Upper lobe of left lung (tissue), 6 donors: ENCODE measurements around the gene ADGB. TPM values are rescaled to one million over a fixed set of nuclear protein-coding genes. Genes with fewer than 3 reads are reported as not detected.
"Not testable (repeated sequence)": the region's sequence is repeated elsewhere in the genome, so short reads cannot be mapped to it uniquely, and the experiment has no call there.

Experiments used
- ATAC-seq, 2 donors: fragments of 200-7000 bp; cut with Tn5 transposase; one replicate each; pipeline ENCODE4 v1.9.1; 2022; ENCODE audit warnings: mild to moderate bottlenecking in 2 of 2, moderate library complexity in 2 of 2; ENCODE audit not compliant: low FRiP score in 2 of 2
- DNase-seq, 2 donors: peaks; one replicate each; pipeline ENCODE4 v3.0.0-alpha.2; 2019 to 2020
- H3K27ac ChIP-seq, 4 donors: fragments of 200-600 bp; sonication (generic); one replicate each; pipeline ENCODE4 v1.5.1; 2016 to 2019
- H3K27me3 ChIP-seq, 4 donors: fragments of 200-600 bp; sonication (generic); one replicate each; pipeline ENCODE4 v1.5.1; 2017 to 2019
- H3K36me3 ChIP-seq, 4 donors: fragments of 200-600 bp; sonication (generic); one replicate each; pipeline ENCODE4 v1.5.1; 2016 to 2019
- H3K4me1 ChIP-seq, 4 donors: fragments of 200-600 bp; sonication (generic); one replicate each; pipeline ENCODE4 v1.5.1; 2018 to 2019
- H3K4me3 ChIP-seq, 4 donors: fragments of 200-600 bp; sonication (generic); one replicate each; pipeline ENCODE4 v1.5.1; 2017 to 2019; ENCODE audit warnings: mild to moderate bottlenecking in 2 of 4, moderate library complexity in 1 of 4
- H3K9me3 ChIP-seq, 4 donors: fragments of 200-600 bp; sonication (generic); one replicate each; pipeline ENCODE4 v1.5.1; 2018 to 2019
- CTCF ChIP-seq, 6 experiments: fragments of 450-650 bp in 4 of 6; fragments of 200-600 bp in 2 of 6; sonication (generic) in 2 of 6; IDR thresholded peaks; one replicate each; pipeline ENCODE4 v1.5.1; 2016 to 2019; ENCODE audit warnings: antibody characterized with exemption in 6 of 6
- EP300 ChIP-seq, 4 donors: sonication (generic); formaldehyde crosslinking; IDR thresholded peaks; one replicate each; pipeline ENCODE4 v1.5.1; 2017; ENCODE audit warnings: antibody characterized with exemption in 4 of 4, control low read depth in 2 of 4
- POLR2A ChIP-seq, 4 donors: fragments of 450-650 bp; IDR thresholded peaks; one replicate each; pipeline ENCODE4 v1.5.1; 2016 to 2017; ENCODE audit warnings: antibody characterized with exemption in 4 of 4, mild to moderate bottlenecking in 2 of 4
- POLR2AphosphoS5 ChIP-seq, 2 donors: sonication (generic); formaldehyde crosslinking; IDR thresholded peaks; one replicate each; pipeline ENCODE4 v1.5.1; 2017; ENCODE audit warnings: antibody characterized with exemption in 2 of 2
- WGBS, 2 donors: methylation state at CpG; one replicate each; pipeline ENCODE4 v1.1.5; 2017 to 2018; 5-methylcytosine and 5-hydroxymethylcytosine counted together
- total RNA-seq, 6 donors: library from RNA; depleted of rRNA in 4 of 6; stranded (reverse); fragments of >200 nt in 4 of 6; gene quantifications; one replicate each; pipeline versions ENCODE4 v1.1.0 to v1.2.1, GENCODE V29; 2016 to 2021
- donor health status: DM: no; HTN: no; CAD: no; lungs with moderate emphysema.
- donor health status: DM: no; HTN: yes; CAD: no; lungs with severe emphysema.

ADGB gene
- total RNA-seq, 6 donors from 2014 or later: 0.31 to 34.6 (median 6.2) TPM

DNA sequence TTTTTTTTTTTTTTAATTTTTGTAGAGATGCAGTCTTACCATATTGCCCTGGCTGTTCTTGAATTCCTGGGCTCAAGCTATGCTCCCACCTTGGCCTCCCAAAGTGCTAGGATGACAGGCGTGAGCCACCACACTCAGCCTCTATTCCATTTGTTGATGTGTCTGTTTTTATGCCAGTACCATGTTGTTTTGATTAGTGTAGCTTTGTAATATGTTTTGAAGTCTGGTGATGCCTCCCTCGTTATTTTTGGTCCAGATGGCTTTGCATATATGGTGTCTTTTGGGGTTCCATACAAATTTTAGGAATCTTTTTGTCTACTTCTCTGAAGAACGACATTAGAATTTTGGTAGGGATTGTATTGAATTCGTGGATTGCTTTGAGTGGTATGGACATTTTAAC, 193.2 kb downstream of the ADGB start:
- no peak for ATAC-seq
- no peaks in the 10 kb centered on the region for H3K36me3 ChIP-seq
- WGBS, 2 donors: 75 to 78% methylated on average over 4 of the region's 4 CpGs
- no peaks in the 10 kb centered on the region for H3K27me3 ChIP-seq
- no peak for TF ChIP-seq EP300 (IDR thresholded peaks at IDR 0.05)
- no peak for TF ChIP-seq POLR2A (IDR thresholded peaks at IDR 0.05)
- TF ChIP-seq POLR2AphosphoS5 (IDR thresholded peaks at IDR 0.05): no peak
- no peak for TF ChIP-seq CTCF (IDR thresholded peaks at IDR 0.05)
- H3K4me3 ChIP-seq: no peak overlapping the region
- peaks cover 0 to 8% (median 0%) of the 10 kb centered on the region in 4 donors for H3K9me3 ChIP-seq
- DNase-seq: no peak
- H3K4me1 ChIP-seq: no peaks in the 10 kb centered on the region
- no peak overlapping the region for H3K27ac ChIP-seq

DNA sequence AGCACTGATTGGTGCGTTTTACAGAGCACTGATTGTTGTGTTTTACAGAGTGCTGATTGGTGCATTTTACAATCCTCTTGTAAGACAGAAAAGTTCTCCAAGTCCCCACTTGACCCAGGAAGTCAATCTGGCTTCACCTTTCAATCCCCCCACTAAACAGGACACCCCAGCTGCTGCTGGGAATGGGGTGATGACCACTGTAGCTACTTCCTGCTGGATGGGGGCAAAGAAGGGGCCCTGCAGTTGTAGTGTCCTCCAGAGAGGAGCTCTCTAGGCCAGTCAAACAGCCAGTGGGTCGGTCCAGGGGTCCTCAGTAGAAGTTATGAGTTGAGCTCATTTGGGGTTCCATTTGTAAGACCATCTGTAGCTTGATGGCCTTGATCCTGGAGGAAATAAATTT, 194.4 kb downstream of the ADGB start:
- not testable (repeated sequence) for ATAC-seq, H3K4me3 ChIP-seq, H3K27ac ChIP-seq, H3K4me1 ChIP-seq, H3K9me3 ChIP-seq, H3K27me3 ChIP-seq, DNase-seq, H3K36me3 ChIP-seq
- 47 to 72% methylated on average over 2 of the region's 2 CpGs for WGBS, 2 donors

GRCh38 chr6:146795479-146796133, 196.8 kb downstream of the ADGB start:
- no peak for DNase-seq
- Histone ChIP-seq H3K4me3 (no peak overlapping the region), H3K27me3 (no peaks in the 10 kb centered on the region), H3K36me3 (no peaks in the 10 kb centered on the region), H3K27ac (no peak overlapping the region), H3K9me3 (peaks cover 0 to 8% (median 0%) of the 10 kb centered on the region in 4 donors), H3K4me1 (no peaks in the 10 kb centered on the region)
- ATAC-seq: no peak
- TF ChIP-seq POLR2AphosphoS5 (IDR thresholded peaks at IDR 0.05) (no peak), CTCF (IDR thresholded peaks at IDR 0.05) (no peak), POLR2A (IDR thresholded peaks at IDR 0.05) (no peak), EP300 (IDR thresholded peaks at IDR 0.05) (no peak)
- WGBS, 2 donors: 89 to 95% methylated on average over 1 of the region's 1 CpG

GRCh38 chr6:146803167-146803566, 204.4 kb downstream of the ADGB start:
- WGBS, 2 donors: 88 to 91% methylated on average over 3 of the region's 3 CpGs
- not testable (repeated sequence) for H3K9me3 ChIP-seq, ATAC-seq, H3K4me1 ChIP-seq, DNase-seq, H3K36me3 ChIP-seq, H3K27me3 ChIP-seq, H3K4me3 ChIP-seq, H3K27ac ChIP-seq

GRCh38 chr6:146803601-146804000, 204.8 kb downstream of the ADGB start:
- TF ChIP-seq POLR2A (IDR thresholded peaks at IDR 0.05) (no peak), POLR2AphosphoS5 (IDR thresholded peaks at IDR 0.05) (no peak), CTCF (IDR thresholded peaks at IDR 0.05) (no peak), EP300 (IDR thresholded peaks at IDR 0.05) (no peak)

More at GRCh38 chr6:146803601-146804000, 204.8 kb downstream of the ADGB start:
- ATAC-seq: peak in 1 of 2 donors; percentile 67
- peak in 1 of 2 donors; percentile 89 for DNase-seq
- H3K27me3 ChIP-seq: no peaks in the 10 kb centered on the region
- H3K4me3 ChIP-seq: peak overlapping the region in 1 of 4 donors; percentile 10
- no peaks in the 10 kb centered on the region for H3K9me3 ChIP-seq
- WGBS, 2 donors: 72 to 77% methylated on average over 22 of the region's 22 CpGs
- H3K36me3 ChIP-seq: no peaks in the 10 kb centered on the region
- H3K27ac ChIP-seq: no peak overlapping the region
- no peaks in the 10 kb centered on the region for H3K4me1 ChIP-seq
